Liver (tissue), 9 donors: ENCODE results near the gene SCLY. TPM values are rescaled to one million over a fixed set of nuclear protein-coding genes. Genes with fewer than 3 reads are reported as not detected.

Experiments used
- DNase-seq: peaks from one replicate; pipeline ENCODE4 v3.0.0-alpha.2; 2017; ENCODE audit warnings: low spot score
- H3K27ac ChIP-seq, 2 donors: one replicate each; pipeline ENCODE4 v1.7.0; 2013; ENCODE audit warnings: inconsistent platforms in 2 of 2, low read length in 2 of 2, control low read depth in 1 of 2, low read depth in 1 of 2, mild to moderate bottlenecking in 1 of 2
- H3K27me3 ChIP-seq, 4 donors: one replicate each; pipeline versions ENCODE4 v1.6.1 to v1.7.0; 2013; ENCODE audit warnings: low read length in 3 of 4, inconsistent platforms in 1 of 4, mild to moderate bottlenecking in 1 of 4, moderate library complexity in 1 of 4; ENCODE audit not compliant: control insufficient read depth in 4 of 4, insufficient read depth in 4 of 4
- H3K36me3 ChIP-seq, 4 donors: one replicate each; pipeline versions ENCODE4 v1.6.1 to v1.7.0; 2013; ENCODE audit warnings: low read length in 3 of 4, mild to moderate bottlenecking in 3 of 4, low read depth in 1 of 4, moderate library complexity in 1 of 4; ENCODE audit not compliant: control insufficient read depth in 4 of 4, insufficient read depth in 3 of 4
- H3K4me1 ChIP-seq, 4 donors: one replicate each; pipeline versions ENCODE4 v1.6.1 to v1.7.0; 2013; ENCODE audit warnings: low read length in 3 of 4, mild to moderate bottlenecking in 3 of 4, moderate library complexity in 1 of 4; ENCODE audit not compliant: control insufficient read depth in 4 of 4, insufficient read depth in 4 of 4
- H3K4me3 ChIP-seq, 3 donors: one replicate each; pipeline versions ENCODE4 v1.6.1 to v1.7.0; 2013; ENCODE audit warnings: low read length in 3 of 3, control low read depth in 1 of 3, low read depth in 1 of 3, mild to moderate bottlenecking in 1 of 3
- H3K9ac ChIP-seq, 2 donors: one replicate each; pipeline ENCODE4 v1.7.0; 2013; ENCODE audit warnings: low read length in 2 of 2, mild to moderate bottlenecking in 2 of 2, moderate library complexity in 2 of 2, control low read depth in 1 of 2, low read depth in 1 of 2
- H3K9me3 ChIP-seq, 4 donors: one replicate each; pipeline versions ENCODE4 v1.6.1 to v1.7.0; 2013; ENCODE audit warnings: low read length in 3 of 4; ENCODE audit not compliant: control insufficient read depth in 4 of 4
- ATF3 ChIP-seq: IDR thresholded peaks from 2 replicates; pipeline ENCODE4 v1.6.1; 2016; ENCODE audit warnings: antibody characterized with exemption
- CTCF ChIP-seq: fragments of 150-350 bp; IDR thresholded peaks from 2 replicates; pipeline ENCODE4 v1.5.1; 2017; ENCODE audit warnings: improper control_type of control experiment, low read depth, low read length; ENCODE audit not compliant: missing input control
- EGR1 ChIP-seq, 2 donors: IDR thresholded peaks; 2 replicates each; pipeline ENCODE4 v1.6.1; 2016 to 2018; ENCODE audit warnings: antibody characterized with exemption in 2 of 2, low read depth in 2 of 2
- FOXA1 ChIP-seq: IDR thresholded peaks from 2 replicates; pipeline ENCODE4 v1.6.1; 2016; ENCODE audit warnings: antibody characterized with exemption
- FOXA2 ChIP-seq: IDR thresholded peaks from 2 replicates; pipeline ENCODE4 v1.6.1; 2016; ENCODE audit warnings: antibody characterized with exemption
- GABPA ChIP-seq, 2 donors: IDR thresholded peaks in 1 of 2; conservative IDR thresholded peaks in 1 of 2; 2 replicates each; pipeline ENCODE4 v1.6.1; 2016; ENCODE audit warnings: antibody characterized with exemption in 2 of 2, mild to moderate bottlenecking in 1 of 2, moderate library complexity in 1 of 2
- HNF4A ChIP-seq, 2 donors: conservative IDR thresholded peaks; 2 replicates each; pipeline ENCODE4 v1.6.1; 2016; ENCODE audit warnings: antibody characterized with exemption in 2 of 2, mild to moderate bottlenecking in 2 of 2
- HNF4G ChIP-seq: IDR thresholded peaks from 2 replicates; pipeline ENCODE4 v1.6.1; 2016; ENCODE audit warnings: antibody characterized with exemption
- JUND ChIP-seq, 2 donors: IDR thresholded peaks; 2 replicates each; pipeline ENCODE4 v1.6.1; 2016; ENCODE audit warnings: antibody characterized with exemption in 2 of 2
- MAX ChIP-seq: IDR thresholded peaks from 2 replicates; pipeline ENCODE4 v1.6.1; 2016; ENCODE audit warnings: antibody characterized with exemption
- NR2F2 ChIP-seq: IDR thresholded peaks from 2 replicates; pipeline ENCODE4 v1.6.1; 2016; ENCODE audit warnings: antibody characterized with exemption
- RAD21 ChIP-seq, 2 donors: IDR thresholded peaks; 2 replicates each; pipeline ENCODE4 v1.6.1; 2016; ENCODE audit warnings: antibody characterized with exemption in 2 of 2, mild to moderate bottlenecking in 2 of 2
- REST ChIP-seq: IDR thresholded peaks from 2 replicates; pipeline ENCODE4 v1.6.1; 2016; ENCODE audit warnings: antibody characterized with exemption, mild to moderate bottlenecking
- RXRA ChIP-seq, 2 donors: IDR thresholded peaks; 2 replicates each; pipeline ENCODE4 v1.6.1; 2017 to 2018; ENCODE audit warnings: antibody characterized with exemption in 2 of 2, mild to moderate bottlenecking in 1 of 2
- SP1 ChIP-seq: IDR thresholded peaks from 2 replicates; pipeline ENCODE4 v1.6.1; 2018; ENCODE audit warnings: antibody characterized with exemption, mild to moderate bottlenecking
- TAF1 ChIP-seq: conservative IDR thresholded peaks from 2 replicates; pipeline ENCODE4 v1.6.1; 2016; ENCODE audit warnings: antibody characterized with exemption, mild to moderate bottlenecking
- YY1 ChIP-seq: IDR thresholded peaks from 2 replicates; pipeline ENCODE4 v1.6.1; 2016; ENCODE audit warnings: antibody characterized with exemption, mild to moderate bottlenecking
- ZBTB33 ChIP-seq: IDR thresholded peaks from 2 replicates; pipeline ENCODE4 v1.6.1; 2016; ENCODE audit warnings: antibody characterized with exemption
- WGBS: extraction: QIAGEN DNeasy Blood & Tissue Kit; methylation state at CpG from one replicate; pipeline ENCODE4 v1.1.7; 2013; 5-methylcytosine and 5-hydroxymethylcytosine counted together
- polyA plus RNA-seq, 2 donors: library from polyadenylated mRNA; stranded (reverse) in 1 of 2; unstranded in 1 of 2; fragments of 200-250 nt in 1 of 2; fragments of >200 nt in 1 of 2; fragmentation: Nextera tagmentation in 1 of 2; extraction: Ambion mirVana in 1 of 2; gene quantifications; one replicate each; pipeline versions ENCODE4 v1.2.1 to v1.2.3, GENCODE V29; 2013 to 2015
- total RNA-seq, 2 donors: library from RNA; depleted of rRNA; stranded (reverse); fragments of >200 nt; gene quantifications; one replicate each; pipeline ENCODE4 v1.2.3, GENCODE V29; 2014
- donor health status: healthy.
- donor health status: healthy.
- donor health status: healthy.
- donor health status: healthy.
- donor health status: healthy.

Gene SCLY
- total and polyA plus RNA-seq, 4 donors: 21.6 to 39.2 (median 25.0) TPM

GRCh38 chr2:238031751-238032150 is 29.1 kb upstream of the SCLY start:
- TF ChIP-seq HNF4G (no peak), RAD21 (IDR thresholded peaks at IDR 0.05) (no peak), REST (no peak), SP1 (no peak), RXRA (IDR thresholded peaks at IDR 0.05) (no peak), FOXA2 (no peak), HNF4A (conservative IDR thresholded peaks at IDR 0.05) (no peak), ATF3 (no peak), NR2F2 (no peak), EGR1 (IDR thresholded peaks at IDR 0.05; ENCODE audit: low read depth in 2 of 2) (no peak), GABPA (IDR thresholded peaks at IDR 0.05 in 1 of 2, conservative IDR thresholded peaks at IDR 0.05 in 1 of 2) (no peak), ZBTB33 (no peak), TAF1 (no peak), YY1 (no peak), FOXA1 (no peak)
- WGBS: over 99% methylated on average over 4 of the region's 4 CpGs
- Histone ChIP-seq H3K4me1 (no peaks in the 10 kb centered on the region), H3K9ac (no peak overlapping the region), H3K36me3 (peaks cover 2 to 29% (median 20%) of the 10 kb centered on the region in 4 donors), H3K4me3 (no peak overlapping the region), H3K27me3 (no peaks in the 10 kb centered on the region), H3K27ac (no peak overlapping the region), H3K9me3 (no peaks in the 10 kb centered on the region)
- no peak for DNase-seq

DNA sequence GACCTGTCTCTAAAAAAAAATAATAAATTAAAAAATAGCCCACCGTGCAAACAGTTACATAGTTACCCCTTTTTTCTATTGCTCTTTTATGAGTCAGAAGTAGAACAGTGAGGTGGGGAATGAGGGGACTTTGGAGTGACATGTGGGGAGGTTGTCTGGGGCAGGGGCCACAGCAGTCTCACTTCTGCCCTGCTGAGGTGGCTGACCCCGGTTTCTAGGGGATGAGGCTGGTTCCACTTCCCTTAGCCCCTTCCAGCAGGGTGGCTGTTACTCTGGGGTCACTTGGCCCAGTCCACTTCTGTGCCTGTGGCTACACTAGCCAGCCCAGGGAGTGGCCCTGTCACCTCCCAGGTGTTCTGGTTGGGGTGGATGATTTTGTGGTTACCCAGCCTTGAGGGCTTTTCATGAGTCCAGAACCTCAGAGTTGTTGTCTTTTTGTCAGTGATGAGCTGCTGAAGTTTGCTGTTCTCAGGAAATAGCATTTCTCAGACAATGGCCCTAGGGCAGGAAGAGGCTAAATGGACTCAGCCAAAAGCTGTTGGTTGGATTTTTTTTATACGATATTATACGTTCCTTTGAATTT is 28.0 kb upstream of the SCLY start:
- no peak overlapping the region for H3K27ac ChIP-seq
- H3K27me3 ChIP-seq: no peaks in the 10 kb centered on the region
- H3K9me3 ChIP-seq: no peaks in the 10 kb centered on the region
- H3K9ac ChIP-seq: no peak overlapping the region
- no peak overlapping the region for H3K4me3 ChIP-seq
- DNase-seq: no peak
- WGBS: 76% methylated on average over 4 of the region's 4 CpGs
- peaks cover 4 to 32% (median 21%) of the 10 kb centered on the region in 4 donors for H3K36me3 ChIP-seq
- H3K4me1 ChIP-seq: no peaks in the 10 kb centered on the region
- TF ChIP-seq ATF3 (no peak), MAX (no peak), RXRA (IDR thresholded peaks at IDR 0.05) (no peak), FOXA2 (no peak), NR2F2 (no peak), CTCF (no peak), HNF4A (conservative IDR thresholded peaks at IDR 0.05) (no peak), HNF4G (no peak), JUND (IDR thresholded peaks at IDR 0.05) (no peak), EGR1 (IDR thresholded peaks at IDR 0.05; ENCODE audit: low read depth in 2 of 2) (no peak), FOXA1 (no peak), SP1 (no peak), YY1 (no peak), ZBTB33 (no peak), GABPA (IDR thresholded peaks at IDR 0.05 in 1 of 2, conservative IDR thresholded peaks at IDR 0.05 in 1 of 2) (no peak)
